ENCODE data around the gene WDR53.
"Not testable (repeated sequence)": the region's sequence is repeated elsewhere in the genome, so short reads cannot be mapped to it uniquely, and the experiment has no call there.

Gene WDR53

DNA sequence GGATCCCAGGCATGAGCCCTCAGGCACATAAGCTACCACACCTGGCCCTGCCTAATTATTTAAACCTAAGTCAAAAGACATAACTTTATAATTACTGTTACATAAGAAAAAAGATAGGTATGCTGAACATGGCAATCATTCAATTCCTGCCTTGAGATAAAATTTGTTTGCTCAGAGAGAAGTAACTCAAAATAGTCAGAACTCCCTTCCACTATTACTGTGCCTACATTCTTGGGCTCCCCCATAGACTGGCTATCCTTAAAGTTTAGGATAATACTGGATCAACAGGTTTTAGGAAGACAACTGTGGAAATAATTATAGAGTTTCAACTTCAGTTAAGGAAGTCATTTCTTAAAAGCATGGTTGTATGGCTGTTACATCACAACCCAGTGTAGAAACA is 9.9 kb downstream of the WDR53 start:
- no peak for DNase-seq (ENCODE audit: low read depth)

GRCh38 chr3:196557236-196557635 is 11.1 kb downstream of the WDR53 start:
- DNase-seq (ENCODE audit: low read depth) = no peak

GRCh38 chr3:196555295-196555694 is 13.1 kb downstream of the WDR53 start:
- no peak for DNase-seq (ENCODE audit: low read depth)

DNA sequence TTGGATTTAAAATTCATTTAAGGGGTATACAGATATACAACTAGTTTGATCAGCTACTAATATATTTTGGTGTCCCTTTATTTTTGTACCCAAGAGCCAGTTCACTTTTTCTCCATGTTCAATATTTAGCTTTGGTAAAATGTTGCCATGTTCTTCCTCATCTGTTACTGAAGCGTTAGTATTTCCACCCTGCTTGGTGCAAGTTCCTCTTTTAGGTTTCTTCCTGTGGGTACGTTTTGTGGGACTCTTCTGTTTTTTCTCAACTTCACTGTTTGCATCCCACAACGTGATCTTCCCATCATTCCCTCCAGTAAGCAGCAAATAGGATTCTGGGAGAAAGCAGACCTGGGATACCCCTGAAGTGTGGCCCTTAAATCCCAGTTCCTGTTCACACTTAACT is 14.1 kb downstream of the WDR53 start:
- DNase-seq (ENCODE audit: low read depth) = no peak

GRCh38 chr3:196553551-196553950 is 14.8 kb downstream of the WDR53 start:
- no peak for DNase-seq (ENCODE audit: low read depth)

- DNase-seq (ENCODE audit: low read depth) = no peak
These were observed 16.1 kb downstream of the WDR53 start for GRCh38 chr3:196552253-196552652.

DNA sequence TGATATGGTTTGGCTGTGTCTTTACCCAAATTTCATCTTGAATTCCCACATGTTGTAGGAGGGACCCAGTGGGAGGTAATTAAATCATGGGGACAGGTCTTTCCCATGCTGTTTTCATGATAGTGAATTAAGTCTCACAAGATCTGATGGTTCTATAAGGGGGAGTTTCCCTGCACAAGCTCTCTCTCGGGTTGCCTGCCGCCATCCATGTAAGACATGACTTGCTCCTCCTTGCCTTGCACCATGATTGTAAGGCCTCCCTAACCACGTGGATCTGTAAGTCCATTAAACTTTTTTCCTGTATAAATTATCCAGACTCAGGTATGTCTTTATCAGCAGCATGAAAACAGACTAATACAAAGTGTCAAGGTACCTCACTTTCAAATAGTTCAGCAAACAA is 18.2 kb downstream of the WDR53 start:
- DNase-seq (ENCODE audit: low read depth) = not testable (repeated sequence)

DNA sequence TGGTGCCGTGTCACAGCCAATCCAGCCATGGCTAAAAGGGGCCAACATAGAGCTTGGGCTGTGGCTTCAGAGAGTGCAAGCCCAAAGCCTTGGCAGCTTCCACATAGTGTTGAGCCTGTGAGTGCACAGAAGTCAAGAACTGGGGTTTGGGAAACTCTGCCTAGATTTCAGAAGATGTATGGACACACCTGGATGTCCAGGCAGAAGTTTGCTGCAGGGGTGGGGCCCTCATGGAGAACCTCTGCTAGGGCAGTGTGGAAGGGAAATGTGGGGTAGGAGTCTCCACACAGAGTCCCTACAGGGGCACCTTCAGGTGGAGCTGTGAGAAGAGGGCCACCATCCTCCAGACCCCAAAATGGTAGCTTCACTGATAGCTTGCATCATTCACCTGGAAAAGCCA is 19.0 kb downstream of the WDR53 start:
- DNase-seq (ENCODE audit: low read depth) = not testable (repeated sequence)

- DNase-seq (ENCODE audit: low read depth) = no peak
These were observed 21.3 kb downstream of the WDR53 start for GRCh38 chr3:196547067-196547466.

DNA sequence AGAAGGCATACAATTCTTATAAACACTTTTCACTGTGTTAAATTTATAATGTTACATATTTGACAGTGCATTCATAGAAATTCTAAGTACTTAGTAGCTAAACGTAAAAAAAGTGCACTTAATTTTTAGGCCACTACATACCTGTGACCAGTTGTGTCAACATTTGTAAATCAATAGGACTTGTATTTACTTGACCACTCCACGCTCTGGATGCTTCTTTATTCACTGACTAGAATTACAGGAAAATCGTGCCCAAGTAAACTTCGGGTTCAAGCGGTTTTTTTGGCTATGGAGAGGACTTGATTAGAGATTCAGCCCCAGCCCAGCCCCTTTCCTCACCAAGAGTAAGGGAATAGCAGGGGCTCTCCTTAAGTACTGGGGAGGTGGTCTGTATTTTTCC is 21.8 kb downstream of the WDR53 start:
- DNase-seq (ENCODE audit: low read depth) = no peak

DNA sequence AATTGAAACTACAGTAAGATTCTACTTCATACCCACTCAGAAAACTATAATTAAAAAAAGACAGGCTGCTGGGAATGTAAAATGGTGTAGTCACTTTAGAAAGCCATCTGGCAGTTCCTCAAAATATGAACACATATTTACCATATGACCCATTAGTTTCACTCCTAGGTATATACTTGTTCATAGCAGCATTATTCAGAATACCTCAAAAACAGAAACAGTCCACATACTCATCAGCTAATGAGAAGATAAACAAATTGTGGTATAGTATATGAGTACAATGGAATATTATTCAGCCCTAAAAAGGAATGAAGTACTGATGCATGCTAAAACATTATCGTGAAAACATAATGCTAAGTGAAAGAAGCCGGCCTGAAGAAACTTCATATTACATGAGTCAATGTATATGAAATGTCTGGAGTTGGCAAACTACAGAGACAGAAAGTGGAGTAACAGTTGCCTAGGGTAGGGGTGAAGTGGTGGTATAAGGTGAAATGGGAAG is 23.8 kb downstream of the WDR53 start:
- no peak for DNase-seq (ENCODE audit: low read depth)

DNA sequence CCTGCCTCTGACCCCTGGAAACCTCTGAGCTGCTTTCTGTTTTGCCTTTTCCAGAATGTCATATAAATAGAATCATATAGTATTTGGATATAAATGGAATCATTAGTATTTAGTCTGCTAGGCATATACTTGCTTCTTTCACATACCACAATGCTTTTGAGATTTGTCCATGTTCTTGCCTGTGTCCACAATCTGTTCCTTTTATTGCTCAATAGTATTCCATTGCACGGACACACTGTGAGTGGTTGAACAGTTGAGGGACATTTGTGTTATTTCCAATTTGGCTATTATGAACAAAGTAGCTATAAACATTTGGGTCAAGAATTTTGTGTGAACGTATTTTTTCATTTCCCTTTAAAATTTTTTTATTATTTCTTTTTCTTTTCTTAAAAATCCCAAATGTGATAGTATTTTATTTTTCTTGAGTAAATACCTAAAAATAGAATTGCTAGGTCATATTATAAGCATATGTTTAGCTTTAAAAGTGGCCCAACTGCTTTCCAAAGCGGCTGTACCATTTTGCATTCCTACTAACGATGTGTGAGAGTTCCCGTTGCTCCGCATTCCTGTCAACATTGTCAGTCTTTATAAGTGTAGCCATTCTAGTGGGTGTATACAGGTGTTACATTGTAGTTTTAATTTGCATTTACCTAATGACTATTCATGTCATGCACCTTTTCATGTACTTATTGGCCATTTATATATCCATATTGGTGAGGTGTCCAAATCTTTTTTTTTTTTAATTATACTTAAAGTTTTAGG is 26.5 kb downstream of the WDR53 start:
- no peak for DNase-seq (ENCODE audit: low read depth)

DNA sequence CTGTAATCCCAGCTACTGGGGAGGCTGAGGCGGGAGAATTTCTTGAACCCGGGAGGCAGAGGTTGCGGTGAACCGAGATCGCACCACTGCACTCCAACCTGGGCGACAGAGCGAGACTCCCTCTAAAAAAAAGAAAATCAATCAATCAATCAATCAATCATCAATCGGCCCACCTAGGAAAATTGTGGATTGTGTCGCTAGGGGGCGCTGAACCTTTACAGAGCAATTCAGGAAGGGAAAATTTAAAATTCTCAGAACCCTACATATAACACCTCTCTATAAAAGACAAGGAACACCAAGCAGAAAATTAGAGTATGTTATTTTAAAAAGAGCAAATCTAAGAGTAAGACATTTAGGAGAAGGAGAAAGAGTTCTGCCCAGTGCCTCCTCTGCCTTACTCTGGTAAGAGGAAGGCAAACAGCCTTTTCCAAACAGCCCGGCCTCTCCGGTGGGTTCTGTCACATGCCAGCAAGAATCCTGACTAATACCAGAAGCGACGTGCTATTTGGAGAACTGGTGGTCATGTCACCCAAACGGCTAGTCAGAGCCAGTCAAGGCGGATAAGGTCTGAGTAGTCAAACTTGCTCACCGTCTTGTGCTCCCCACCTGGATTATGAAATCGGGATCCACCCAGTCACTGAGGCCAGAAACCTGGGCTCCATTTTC is 30.9 kb downstream of the WDR53 start:
- DNase-seq (ENCODE audit: low read depth) = no peak

- no peak for DNase-seq (ENCODE audit: low read depth)
These were observed 35.1 kb downstream of the WDR53 start for GRCh38 chr3:196533260-196533681.

GRCh38 chr3:196531418-196531817 is 36.9 kb downstream of the WDR53 start:
- DNase-seq (ENCODE audit: low read depth) = no peak

DNA sequence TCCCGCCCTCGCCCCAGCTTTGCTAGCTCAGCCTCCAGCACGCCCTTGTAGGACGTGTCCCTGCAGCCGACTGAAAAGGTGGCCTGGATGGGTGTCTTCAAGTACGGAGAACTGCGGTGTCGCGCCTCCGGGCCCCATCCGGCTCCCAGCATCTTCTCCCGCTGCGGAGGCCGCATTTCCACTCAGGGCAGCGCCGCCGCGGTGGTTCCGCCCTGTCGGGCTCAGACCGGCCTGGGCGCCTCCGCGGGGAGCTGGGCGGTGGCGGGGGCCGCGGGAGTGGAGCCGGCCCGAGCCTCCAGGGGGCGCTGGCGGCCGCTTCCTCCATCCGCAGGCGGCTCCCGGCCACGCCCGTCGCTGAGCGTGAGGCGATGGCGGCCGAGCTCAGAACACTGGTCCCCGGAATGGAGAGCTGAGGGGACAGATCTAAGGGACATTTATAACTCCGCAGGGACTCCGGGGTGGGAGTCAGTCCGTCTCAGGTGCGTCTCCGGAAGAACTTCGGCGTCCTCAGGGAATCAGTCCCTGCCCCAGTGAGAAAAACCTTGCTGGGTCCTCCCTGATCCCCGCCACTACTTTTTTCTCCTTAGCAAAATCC is 39.6 kb downstream of the WDR53 start:
- no peak for DNase-seq (ENCODE audit: low read depth)

DNA sequence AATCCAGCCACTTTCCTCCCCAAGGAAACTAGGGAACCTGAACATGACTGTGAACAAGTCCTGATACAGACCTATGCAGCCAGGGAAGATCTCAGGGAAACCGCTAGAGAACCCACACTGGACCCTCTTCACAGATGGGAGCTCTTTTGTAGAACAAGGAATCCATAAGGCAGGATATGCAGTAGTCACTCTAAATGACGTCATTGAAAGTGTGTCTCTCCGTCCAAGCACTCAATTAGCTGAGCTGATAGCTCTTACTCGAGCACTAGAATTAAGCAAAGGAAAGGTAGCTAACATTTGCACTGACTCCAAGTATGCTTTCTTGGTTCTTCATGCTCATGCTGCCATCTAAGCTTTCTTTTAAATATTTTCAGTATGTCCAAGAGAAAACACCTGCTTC is 43.2 kb downstream of the WDR53 start:
- DNase-seq (ENCODE audit: low read depth) = no peak

GRCh38 chr3:196524527-196524926 is 43.8 kb downstream of the WDR53 start:
- no peak for DNase-seq (ENCODE audit: low read depth)

- no peak for DNase-seq (ENCODE audit: low read depth)
These were observed 44.5 kb downstream of the WDR53 start for GRCh38 chr3:196523841-196524240.

- not testable (repeated sequence) for DNase-seq (ENCODE audit: low read depth)
These were observed 47.1 kb downstream of the WDR53 start for GRCh38 chr3:196521291-196521690.

GRCh38 chr3:196519718-196520082 is 48.7 kb downstream of the WDR53 start:
- DNase-seq (ENCODE audit: low read depth) = no peak

DNA sequence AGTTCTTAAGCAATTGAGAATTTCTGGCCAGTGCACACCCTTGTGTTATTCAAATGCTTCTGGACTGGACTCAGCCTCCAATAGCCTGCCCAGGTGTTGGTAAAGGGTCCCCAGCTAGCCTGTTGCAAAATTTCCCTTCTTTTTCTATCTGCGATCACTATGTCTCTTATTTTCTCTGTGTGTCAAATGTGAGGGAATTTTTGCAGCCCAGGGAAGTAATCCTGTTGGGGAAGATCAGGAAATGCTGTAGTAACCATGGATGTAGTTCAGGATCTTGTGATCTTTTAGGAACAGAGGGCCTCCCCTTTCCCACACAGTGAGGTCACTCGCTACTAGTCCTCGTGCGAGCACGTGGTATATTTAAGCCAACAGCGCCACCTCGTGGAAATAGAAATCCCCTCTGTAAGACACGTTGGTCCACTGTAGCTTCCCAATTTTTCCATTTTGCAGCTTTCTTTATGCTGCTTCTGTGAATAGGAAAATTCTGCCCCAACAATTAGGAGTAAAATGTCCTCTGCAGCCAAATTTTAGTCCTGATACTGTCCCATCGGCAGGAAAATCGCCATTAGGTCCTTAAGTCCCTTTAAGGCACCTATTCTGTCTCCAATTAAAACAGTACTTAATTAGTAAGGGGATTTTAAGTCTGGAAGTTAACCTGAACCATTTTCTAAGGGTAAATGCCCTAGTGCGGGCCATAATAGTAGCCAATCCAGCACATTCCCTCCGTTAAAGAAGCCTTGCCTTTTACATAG is 49.2 kb downstream of the WDR53 start:
- peak; percentile 71 for DNase-seq (ENCODE audit: low read depth)

GRCh38 chr3:196517919-196518318 is 50.4 kb downstream of the WDR53 start:
- DNase-seq (ENCODE audit: low read depth) = no peak
